H9 (cell line): ENCODE measurements around the gene ZNF8. TPM values are rescaled to one million over a fixed set of nuclear protein-coding genes. Genes with fewer than 3 reads are reported as not detected.

Experiments
- DNase-seq: peaks from one replicate; pipeline ENCODE4 v3.0.0-alpha.2; 2017
- H2AFZ ChIP-seq: one replicate; pipeline ENCODE4 v1.6.1; 2013; ENCODE audit warnings: mild to moderate bottlenecking, low read length, control low read depth, moderate library complexity
- H2AK5ac ChIP-seq: 2 replicates; pipeline ENCODE4 v1.6.1; 2013; ENCODE audit warnings: low read length, control low read depth, mixed read lengths; ENCODE audit not compliant: insufficient read length
- H2BK120ac ChIP-seq: one replicate; pipeline ENCODE4 v1.6.1; 2013; ENCODE audit warnings: low read depth, mild to moderate bottlenecking, low read length, control low read depth, inconsistent platforms; ENCODE audit not compliant: poor library complexity, severe bottlenecking
- H2BK12ac ChIP-seq: 2 replicates; pipeline ENCODE4 v1.6.1; 2013; ENCODE audit warnings: low read length, control low read depth, mixed read lengths, low read depth; ENCODE audit not compliant: insufficient read length
- H2BK15ac ChIP-seq: 2 replicates; pipeline ENCODE4 v1.6.1; 2013; ENCODE audit warnings: low read depth, low read length, control low read depth
- H2BK20ac ChIP-seq: one replicate; pipeline ENCODE4 v1.6.1; 2013; ENCODE audit warnings: low read depth, mild to moderate bottlenecking, low read length, control low read depth, inconsistent platforms; ENCODE audit not compliant: poor library complexity, severe bottlenecking
- H2BK5ac ChIP-seq: 2 replicates; pipeline ENCODE4 v1.6.1; 2013; ENCODE audit warnings: low read length, control low read depth, mixed read lengths; ENCODE audit not compliant: insufficient read length
- H3K14ac ChIP-seq: 2 replicates; pipeline ENCODE4 v1.6.1; 2013; ENCODE audit warnings: low read length, control low read depth; ENCODE audit not compliant: insufficient read depth
- H3K18ac ChIP-seq: 2 replicates; pipeline ENCODE4 v1.6.1; 2013; ENCODE audit warnings: low read depth, mild to moderate bottlenecking, mixed read lengths, low read length, control low read depth; ENCODE audit not compliant: insufficient read length
- H3K23ac ChIP-seq: 2 replicates; pipeline ENCODE4 v1.6.1; 2013; ENCODE audit warnings: low read length, control low read depth, mixed read lengths, low read depth; ENCODE audit not compliant: insufficient read length
- H3K23me2 ChIP-seq: 2 replicates; pipeline ENCODE4 v1.6.1; 2013; ENCODE audit warnings: low read depth, mild to moderate bottlenecking, mixed read lengths, low read length, control low read depth; ENCODE audit not compliant: insufficient read length, poor library complexity, severe bottlenecking
- H3K27ac ChIP-seq: 2 replicates; pipeline ENCODE4 v1.5.1; 2013; ENCODE audit warnings: low read length, control low read depth, mixed read lengths, low read depth; ENCODE audit not compliant: insufficient read length
- H3K27me3 ChIP-seq: 2 replicates; pipeline ENCODE4 v1.6.1; 2013; ENCODE audit warnings: low read length, control low read depth, inconsistent platforms; ENCODE audit not compliant: insufficient read depth
- H3K4ac ChIP-seq: 2 replicates; pipeline ENCODE4 v1.6.1; 2013; ENCODE audit warnings: low read depth, mild to moderate bottlenecking, control low read depth, inconsistent platforms, low read length, moderate library complexity
- H3K4me1 ChIP-seq: 2 replicates; pipeline ENCODE4 v1.6.1; 2013; ENCODE audit warnings: low read length, control low read depth, inconsistent platforms; ENCODE audit not compliant: insufficient read depth
- H3K4me2 ChIP-seq: 2 replicates; pipeline ENCODE4 v1.6.1; 2013; ENCODE audit warnings: low read length, control low read depth, mixed read lengths; ENCODE audit not compliant: insufficient read length, insufficient read depth
- H3K56ac ChIP-seq: 2 replicates; pipeline ENCODE4 v1.6.1; 2013; ENCODE audit warnings: low read depth, mild to moderate bottlenecking, mixed read lengths, low read length, control low read depth; ENCODE audit not compliant: insufficient read length
- H3K79me1 ChIP-seq: 2 replicates; pipeline ENCODE4 v1.6.1; 2013; ENCODE audit warnings: low read depth, mild to moderate bottlenecking, moderate library complexity, low read length, control low read depth, inconsistent platforms; ENCODE audit not compliant: insufficient read depth, poor library complexity, severe bottlenecking
- H3K79me2 ChIP-seq: 2 replicates; pipeline ENCODE4 v1.6.1; 2013; ENCODE audit warnings: low read length, control low read depth, inconsistent platforms; ENCODE audit not compliant: insufficient read depth
- H3K9ac ChIP-seq: 2 replicates; pipeline ENCODE4 v1.6.1; 2013; ENCODE audit warnings: low read length, control low read depth, mixed read lengths; ENCODE audit not compliant: insufficient read length; ENCODE audit errors: extremely low read depth
- H3K9me3 ChIP-seq: one replicate; pipeline ENCODE4 v1.6.1; 2013; ENCODE audit warnings: low read depth, low read length, inconsistent platforms; ENCODE audit not compliant: control insufficient read depth
- H3T11ph ChIP-seq: one replicate; pipeline ENCODE4 v1.6.1; 2013; ENCODE audit warnings: mild to moderate bottlenecking, low read length, control low read depth, inconsistent platforms
- H4K20me1 ChIP-seq: one replicate; pipeline ENCODE4 v1.6.1; 2013; ENCODE audit not compliant: control insufficient read depth, insufficient read length, insufficient read depth
- H4K5ac ChIP-seq: 2 replicates; pipeline ENCODE4 v1.6.1; 2013; ENCODE audit warnings: low read depth, mild to moderate bottlenecking, mixed read lengths, low read length, control low read depth; ENCODE audit not compliant: insufficient read length
- H4K8ac ChIP-seq: replicated peaks from 2 replicates; pipeline ENCODE4 v1.6.1; 2013; ENCODE audit warnings: low read length, control low read depth, mixed read lengths, low read depth; ENCODE audit not compliant: insufficient read length
- H4K91ac ChIP-seq: 2 replicates; pipeline ENCODE4 v1.6.1; 2013; ENCODE audit warnings: low read depth, mild to moderate bottlenecking, moderate library complexity, mixed read lengths, low read length, control low read depth; ENCODE audit not compliant: insufficient read length
- H3K27ac Mint-ChIP-seq, 3 experiments: 2 replicates in 2 of 3; 3 replicates in 1 of 3; pipeline ENCODE4 v1.8.0; 2020 to 2021; ENCODE audit warnings: mixed read lengths in 3 of 3, mild to moderate bottlenecking in 1 of 3, moderate library complexity in 1 of 3
- H3K27me3 Mint-ChIP-seq: 2 replicates; pipeline ENCODE4 v1.8.0; 2021; ENCODE audit warnings: low read depth, mild to moderate bottlenecking, moderate library complexity, mixed read lengths
- H3K36me3 Mint-ChIP-seq, 3 experiments: 2 replicates in 2 of 3; 3 replicates in 1 of 3; pipeline ENCODE4 v1.8.0; 2020 to 2021; ENCODE audit warnings: low read depth in 3 of 3, mixed read lengths in 3 of 3; ENCODE audit not compliant: insufficient read depth in 1 of 3
- H3K4me1 Mint-ChIP-seq, 2 experiments: 2 replicates each; pipeline ENCODE4 v1.8.0; 2020; ENCODE audit warnings: mixed read lengths in 2 of 2
- H3K4me3 Mint-ChIP-seq, 2 experiments: 2 replicates in 1 of 2; 3 replicates in 1 of 2; pipeline ENCODE4 v1.8.0; 2020 to 2021; ENCODE audit warnings: mild to moderate bottlenecking in 2 of 2, mixed read lengths in 2 of 2, moderate library complexity in 1 of 2
- H3K9me3 Mint-ChIP-seq, 2 experiments: 2 replicates in 1 of 2; 3 replicates in 1 of 2; pipeline ENCODE4 v1.8.0; 2020; ENCODE audit warnings: mild to moderate bottlenecking in 2 of 2, mixed read lengths in 2 of 2, moderate library complexity in 1 of 2
- WGBS: extraction: QIAGEN DNeasy Blood & Tissue Kit; methylation state at CpG from one replicate; pipeline ENCODE4 v1.1.7; 2013; ENCODE audit warnings: missing lambda C conversion rate, low lambda C conversion rate, mixed read lengths; ENCODE audit not compliant: insufficient read length; ENCODE audit errors: extremely low coverage; 5-methylcytosine and 5-hydroxymethylcytosine counted together
- total RNA-seq: library from RNA; stranded (reverse); gene quantifications from 2 replicates; pipeline ENCODE4 v1.2.1, GENCODE V29; 2021
- TF ChIP-seq, protein P1 (sequence below): fragments of 200-600 bp; sonication (generic); conservative IDR thresholded peaks from 3 replicates; pipeline ENCODE4 v1.8.0; 2021; ENCODE audit warnings: antibody characterized with exemption, mild to moderate bottlenecking

The ZNF8 gene
- total RNA-seq, 1 experiment from 2014 or later: 17.3 TPM

DNA sequence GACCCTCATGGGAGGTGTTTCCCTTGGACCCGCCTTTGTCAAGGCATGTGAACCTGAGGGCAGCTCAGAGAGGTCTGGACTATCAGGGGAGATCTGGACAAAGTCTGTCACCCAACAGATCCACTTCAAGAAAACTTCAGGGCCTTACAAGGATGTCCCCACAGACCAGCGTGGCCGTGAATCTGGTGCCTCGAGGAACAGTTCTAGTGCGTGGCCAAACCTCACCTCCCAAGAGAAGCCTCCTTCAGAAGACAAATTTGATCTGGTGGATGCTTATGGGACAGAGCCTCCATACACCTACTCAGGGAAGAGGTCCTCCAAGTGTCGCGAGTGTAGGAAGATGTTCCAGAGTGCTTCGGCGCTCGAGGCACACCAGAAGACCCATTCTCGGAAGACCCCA, 59.6 kb downstream of the ZNF8 start:
- no peak overlapping the region for H2AK5ac ChIP-seq
- H3K27ac Mint-ChIP-seq: no peak overlapping the region
- H2AFZ ChIP-seq: no peak overlapping the region
- no peak overlapping the region for H2BK12ac ChIP-seq
- H3K36me3 Mint-ChIP-seq: peaks cover 14 to 34% (median 24%) of the 10 kb centered on the region in 3 experiments; a peak in 6 of 7 replicates
- no peaks in the 10 kb centered on the region for H3K27me3 Mint-ChIP-seq
- no peak overlapping the region for H2BK20ac ChIP-seq
- no peak overlapping the region for H4K5ac ChIP-seq
- no peak overlapping the region for H4K91ac ChIP-seq
- TF ChIP-seq, protein P1, sequence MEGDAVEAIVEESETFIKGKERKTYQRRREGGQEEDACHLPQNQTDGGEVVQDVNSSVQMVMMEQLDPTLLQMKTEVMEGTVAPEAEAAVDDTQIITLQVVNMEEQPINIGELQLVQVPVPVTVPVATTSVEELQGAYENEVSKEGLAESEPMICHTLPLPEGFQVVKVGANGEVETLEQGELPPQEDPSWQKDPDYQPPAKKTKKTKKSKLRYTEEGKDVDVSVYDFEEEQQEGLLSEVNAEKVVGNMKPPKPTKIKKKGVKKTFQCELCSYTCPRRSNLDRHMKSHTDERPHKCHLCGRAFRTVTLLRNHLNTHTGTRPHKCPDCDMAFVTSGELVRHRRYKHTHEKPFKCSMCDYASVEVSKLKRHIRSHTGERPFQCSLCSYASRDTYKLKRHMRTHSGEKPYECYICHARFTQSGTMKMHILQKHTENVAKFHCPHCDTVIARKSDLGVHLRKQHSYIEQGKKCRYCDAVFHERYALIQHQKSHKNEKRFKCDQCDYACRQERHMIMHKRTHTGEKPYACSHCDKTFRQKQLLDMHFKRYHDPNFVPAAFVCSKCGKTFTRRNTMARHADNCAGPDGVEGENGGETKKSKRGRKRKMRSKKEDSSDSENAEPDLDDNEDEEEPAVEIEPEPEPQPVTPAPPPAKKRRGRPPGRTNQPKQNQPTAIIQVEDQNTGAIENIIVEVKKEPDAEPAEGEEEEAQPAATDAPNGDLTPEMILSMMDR: no peak
- H3K4me1 Mint-ChIP-seq: no peaks in the 10 kb centered on the region
- H3K14ac ChIP-seq: no peak overlapping the region
- H3K9me3 ChIP-seq: no peaks in the 10 kb centered on the region
- no CpG with 5 or more reads among the region's 11 CpGs for WGBS
- H4K20me1 ChIP-seq: no peaks in the 10 kb centered on the region
- no peak overlapping the region for H3K4me3 Mint-ChIP-seq
- no peak overlapping the region for H2BK120ac ChIP-seq
- no peaks in the 10 kb centered on the region; a peak in 1 of 5 replicates for H3K9me3 Mint-ChIP-seq
- no peak overlapping the region for H3K18ac ChIP-seq
- H4K8ac ChIP-seq: no peak overlapping the region
- H3K27me3 ChIP-seq: no peaks in the 10 kb centered on the region
- no peaks in the 10 kb centered on the region for H3K79me1 ChIP-seq
- H3K4me2 ChIP-seq: no peak overlapping the region
- no peak overlapping the region for H3T11ph ChIP-seq
- H3K4ac ChIP-seq: no peak overlapping the region
- H3K4me1 ChIP-seq: no peaks in the 10 kb centered on the region
- no peak overlapping the region for H2BK15ac ChIP-seq
- no peak overlapping the region for H3K27ac ChIP-seq
- no peak for DNase-seq
- no peak overlapping the region for H3K23ac ChIP-seq
- H3K79me2 ChIP-seq: no peaks in the 10 kb centered on the region
- H2BK5ac ChIP-seq: no peak overlapping the region
- H3K23me2 ChIP-seq: no peaks in the 10 kb centered on the region
- no peak overlapping the region for H3K9ac ChIP-seq
- no peak overlapping the region for H3K56ac ChIP-seq
